Left forelimb (tissue), 1 donor: ENCODE data around the gene CEP112.
"Not testable (repeated sequence)": the region's sequence is repeated elsewhere in the genome, so short reads cannot be mapped to it uniquely, and the experiment has no call there.

ENCODE experiments used
- DNase-seq: peaks from one replicate; pipeline ENCODE4 v3.0.0-alpha.2; 2018; ENCODE audit warnings: low spot score

Gene CEP112

DNA sequence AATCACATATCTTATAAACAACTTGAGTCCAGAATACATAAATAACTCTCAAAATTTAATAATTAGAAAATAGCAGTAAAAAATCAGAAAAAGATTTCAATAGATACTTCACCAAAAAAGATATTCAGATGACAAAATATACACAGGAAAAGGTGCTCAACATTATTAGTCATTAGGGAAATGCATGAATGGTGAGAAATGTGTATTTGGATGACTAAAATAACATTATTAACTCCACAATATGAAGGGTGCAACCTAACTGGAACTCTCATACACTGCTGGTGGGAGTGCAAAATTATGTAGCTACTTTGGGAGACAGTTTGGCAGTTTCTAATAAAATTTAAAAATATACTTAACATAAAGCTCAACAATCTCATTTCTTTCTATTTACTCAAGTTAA, 368.2 kb downstream of the CEP112 start:
- no peak for DNase-seq

DNA sequence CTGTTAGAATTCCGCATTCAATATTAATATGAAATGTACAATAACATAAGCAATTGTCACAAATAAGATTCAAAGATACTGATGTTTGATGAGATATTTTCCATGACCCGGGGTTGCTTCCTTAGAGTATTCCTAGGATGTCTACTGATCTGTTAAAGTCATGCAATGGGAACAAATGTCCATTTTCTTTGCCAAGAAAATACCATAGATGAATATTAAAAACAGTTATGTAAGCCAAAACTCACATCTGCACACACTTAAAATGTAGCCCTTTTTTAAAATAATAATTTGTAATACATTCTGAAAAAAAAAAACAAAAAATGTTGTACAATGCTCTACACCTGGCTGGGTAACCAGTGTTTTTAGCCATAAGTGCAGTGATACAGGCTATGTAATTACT, 371.1 kb downstream of the CEP112 start:
- no peak for DNase-seq

DNA sequence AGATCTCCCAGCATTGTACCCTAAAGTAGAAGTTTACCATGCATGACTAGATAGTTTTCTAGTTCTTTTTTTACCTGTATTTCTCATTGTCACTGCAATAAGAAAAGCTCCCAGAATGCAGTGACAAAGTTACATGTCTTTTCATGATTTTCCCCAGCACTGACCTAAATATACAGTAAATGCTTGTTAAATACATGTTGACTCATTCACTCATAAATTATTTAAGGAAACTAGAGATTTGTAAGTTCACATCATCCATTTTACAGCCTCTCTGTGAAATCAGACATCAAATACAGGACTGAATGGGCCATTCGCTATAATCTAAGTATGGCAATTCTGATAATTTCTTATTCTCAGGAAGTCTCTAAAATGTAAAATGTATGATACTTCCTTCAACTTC, 371.6 kb downstream of the CEP112 start:
- DNase-seq, result no peak

DNA sequence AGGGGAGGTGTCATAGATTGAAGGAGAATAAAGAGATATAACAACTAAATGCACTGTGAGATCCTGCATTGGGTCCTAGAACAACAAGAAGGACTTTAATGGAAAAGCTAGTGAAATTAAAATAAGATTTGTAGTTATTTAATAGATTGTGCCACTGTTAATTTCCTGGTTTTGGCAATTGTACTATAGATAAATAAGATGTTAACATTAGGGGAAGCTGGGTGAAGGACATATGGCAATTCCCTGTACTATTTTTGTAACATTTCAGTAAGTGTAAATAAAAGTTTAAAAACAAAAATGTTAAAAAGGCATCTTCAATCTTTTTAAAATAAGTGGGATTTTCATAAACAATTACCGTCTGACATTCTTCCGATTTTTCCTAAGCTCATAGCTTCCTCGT, 372.1 kb downstream of the CEP112 start:
- DNase-seq, result no peak

DNA sequence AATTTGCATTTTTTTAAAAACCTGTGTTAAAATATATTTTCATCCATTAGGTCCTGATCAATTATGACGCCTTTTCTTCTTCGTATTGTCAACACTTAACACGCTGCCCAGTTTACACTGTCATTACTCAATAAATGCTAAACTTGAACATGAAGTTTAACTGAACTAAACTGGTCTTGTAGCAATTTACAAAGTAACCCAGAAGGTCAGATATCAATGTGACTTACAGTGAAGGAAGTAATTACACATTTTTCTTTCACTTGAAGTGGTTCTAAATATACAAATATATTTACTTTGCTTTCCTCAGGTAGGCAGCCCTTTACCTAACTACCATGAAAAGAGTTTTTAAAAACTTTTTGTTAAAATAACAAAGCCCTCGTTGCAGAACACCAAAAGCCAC, 374.0 kb downstream of the CEP112 start:
- no peak for DNase-seq

DNA sequence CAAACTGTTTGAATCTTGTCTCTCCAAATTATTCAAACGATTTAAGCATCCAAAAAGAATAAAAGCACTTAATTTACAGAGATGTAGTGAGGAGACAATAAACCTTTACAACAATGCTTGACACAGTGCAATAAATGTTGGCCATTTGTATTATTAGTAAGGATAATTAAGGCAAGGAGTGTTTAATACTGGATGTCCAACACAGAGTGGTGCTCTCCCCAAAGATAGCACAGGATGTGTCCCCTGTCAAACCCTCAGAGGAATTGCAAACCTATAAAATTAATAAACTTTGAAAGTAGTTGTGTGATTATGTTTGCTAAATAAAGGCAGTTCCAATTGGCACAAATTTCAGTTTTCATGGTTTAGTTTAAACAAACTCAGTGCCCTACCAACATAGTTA, 377.5 kb downstream of the CEP112 start:
- DNase-seq, result no peak

DNA sequence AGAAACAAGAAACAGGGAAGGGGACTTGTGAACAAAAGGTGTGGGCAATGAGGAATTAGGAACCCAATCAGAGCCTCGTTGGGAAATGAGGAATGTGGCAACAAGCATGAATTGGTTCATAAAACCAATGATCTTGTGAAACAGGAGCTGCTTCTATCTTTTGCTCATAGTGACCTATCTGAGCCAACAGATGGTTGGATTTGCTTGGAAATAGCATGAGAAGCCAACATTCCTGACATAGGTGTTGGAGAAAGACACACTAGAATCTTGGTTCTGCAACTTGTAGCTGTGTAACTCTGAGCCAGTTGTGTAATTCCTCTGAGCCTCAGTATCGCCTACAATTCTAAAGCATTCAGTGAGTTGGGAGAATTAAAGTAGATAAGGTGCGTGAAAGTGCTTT, 378.6 kb downstream of the CEP112 start:
- DNase-seq, result no peak

DNA sequence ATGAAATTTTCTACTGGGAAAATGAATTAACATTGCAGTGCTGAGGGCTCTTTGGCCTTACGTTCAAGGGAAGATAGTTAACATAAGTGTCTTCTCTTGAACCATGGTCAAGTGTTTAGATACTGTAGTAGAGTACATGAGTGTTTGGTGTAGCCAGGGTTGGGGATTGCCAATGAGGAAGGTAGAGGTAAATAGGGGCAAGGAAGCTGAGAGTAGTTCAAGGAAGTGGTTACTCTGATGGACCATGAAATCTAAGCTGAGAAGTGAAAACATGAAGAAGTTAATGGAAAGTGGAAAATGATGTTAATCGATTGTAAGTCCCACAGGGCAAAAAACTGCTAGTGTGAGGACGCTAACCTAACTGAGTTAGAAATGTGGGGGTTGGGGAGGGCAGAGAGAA, 380.9 kb downstream of the CEP112 start:
- no peak for DNase-seq

DNA sequence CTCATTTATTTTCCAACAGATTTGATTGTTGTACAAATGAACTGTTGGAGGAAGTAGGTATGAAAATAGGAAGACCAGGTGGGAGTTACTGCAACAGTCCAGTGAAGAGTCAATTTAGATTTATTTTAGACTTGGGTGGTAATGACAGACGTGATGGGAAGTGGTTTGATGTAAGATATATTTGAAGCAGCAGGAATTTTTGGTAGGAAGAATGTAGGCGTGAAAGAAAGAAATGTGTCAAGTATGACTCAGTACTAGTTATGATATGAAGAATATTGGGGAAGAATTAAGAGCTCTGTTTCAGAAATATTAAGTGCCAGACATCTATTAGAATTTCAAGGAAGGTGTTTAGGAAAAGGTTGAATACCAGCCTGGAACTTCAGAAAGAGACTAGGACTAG, 382.6 kb downstream of the CEP112 start:
- no peak for DNase-seq

DNA sequence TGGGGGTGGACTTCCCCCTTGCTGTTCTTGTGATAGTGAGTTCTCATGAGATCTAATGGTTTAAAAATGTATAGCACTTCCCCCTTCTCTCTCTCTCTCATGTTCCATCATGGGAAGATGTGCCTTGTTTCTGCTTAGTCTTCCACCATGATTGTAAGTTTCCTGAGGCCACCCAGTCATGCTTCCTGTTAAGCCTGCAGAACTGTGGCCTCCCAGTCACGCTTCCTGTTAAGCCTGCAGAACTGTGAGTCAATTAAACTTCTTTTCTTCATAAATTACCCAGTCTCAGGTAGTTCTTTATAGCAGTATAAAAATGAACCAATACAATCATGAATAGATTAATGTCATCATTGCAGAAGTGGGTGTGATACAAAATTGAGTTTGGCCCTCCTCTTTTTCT, 383.4 kb downstream of the CEP112 start:
- DNase-seq, result not testable (repeated sequence)

DNA sequence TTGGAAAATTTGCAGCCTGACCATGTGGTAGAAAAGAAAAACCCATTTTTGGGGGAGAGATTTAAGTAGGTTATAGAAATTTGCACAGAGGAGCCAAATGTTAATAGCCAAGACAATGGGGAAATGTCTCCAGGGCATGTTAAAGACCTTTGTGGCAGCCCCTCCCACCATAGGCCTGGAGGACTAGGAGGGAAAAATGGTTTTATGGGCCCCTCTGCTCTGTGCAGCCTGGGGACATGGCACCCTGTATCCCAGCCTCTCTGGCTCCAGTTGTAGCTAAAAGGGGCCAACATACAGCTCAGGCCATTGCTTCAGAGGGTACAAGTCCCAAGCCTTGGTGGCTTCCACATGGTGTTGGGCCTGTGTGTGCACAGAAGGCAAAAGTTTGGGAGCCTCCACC, 384.6 kb downstream of the CEP112 start:
- no peak for DNase-seq

DNA sequence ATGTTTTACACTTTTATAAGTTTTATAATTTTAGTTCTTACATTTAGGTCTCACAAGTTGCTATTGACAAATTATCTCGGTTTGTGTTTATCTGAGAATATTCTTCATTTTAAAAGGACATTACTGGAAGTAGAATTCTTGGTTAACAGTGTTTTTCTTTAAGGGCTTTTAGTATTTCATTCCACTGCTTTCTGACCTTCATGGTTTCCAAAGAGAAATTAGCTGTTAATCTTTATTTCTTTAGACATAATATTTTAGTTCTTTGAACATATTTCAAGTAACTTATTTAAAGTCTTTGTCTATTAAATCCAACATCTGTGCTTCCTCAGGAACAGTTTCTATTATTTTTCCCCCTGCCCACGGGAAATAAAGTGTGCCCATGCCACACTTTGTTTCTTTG, 390.4 kb downstream of the CEP112 start:
- DNase-seq, result no peak

DNA sequence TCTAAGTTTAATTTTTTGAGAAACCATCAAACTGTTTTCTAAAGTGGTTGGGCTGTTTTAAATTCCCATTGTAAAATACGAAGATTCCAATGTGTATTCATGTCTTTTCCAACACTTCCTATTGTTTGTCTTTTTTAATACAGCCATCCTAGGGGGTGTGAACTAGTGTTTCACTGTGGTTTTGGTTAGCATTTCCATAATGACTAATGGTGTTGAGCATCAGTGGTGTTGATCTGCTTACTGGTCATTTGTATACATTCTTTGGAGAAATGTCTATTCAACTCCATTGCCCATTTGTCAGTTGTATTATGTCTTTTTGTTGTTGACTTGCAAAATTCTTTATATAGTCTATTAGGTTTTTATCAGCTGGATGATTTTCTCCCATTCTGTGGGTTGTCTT, 391.3 kb downstream of the CEP112 start:
- no peak for DNase-seq

DNA sequence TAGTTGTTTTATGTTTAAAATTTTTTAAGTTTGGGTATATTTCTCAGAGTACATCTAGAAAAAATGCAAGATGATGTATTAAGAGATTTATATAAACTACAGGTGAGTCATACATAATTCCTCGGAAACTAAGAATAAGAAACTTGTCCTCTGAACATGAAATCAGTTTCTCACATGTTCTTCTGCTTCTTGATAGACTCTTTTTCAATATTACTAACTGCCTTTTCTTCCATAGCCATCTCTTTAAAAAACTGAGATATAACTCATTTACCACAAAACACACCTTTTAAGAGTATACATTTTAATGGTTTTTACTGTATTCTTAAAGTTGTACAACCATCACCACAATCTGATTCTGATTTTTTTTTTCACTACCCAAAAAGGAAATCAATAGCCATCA, 392.1 kb downstream of the CEP112 start:
- DNase-seq, result no peak

DNA sequence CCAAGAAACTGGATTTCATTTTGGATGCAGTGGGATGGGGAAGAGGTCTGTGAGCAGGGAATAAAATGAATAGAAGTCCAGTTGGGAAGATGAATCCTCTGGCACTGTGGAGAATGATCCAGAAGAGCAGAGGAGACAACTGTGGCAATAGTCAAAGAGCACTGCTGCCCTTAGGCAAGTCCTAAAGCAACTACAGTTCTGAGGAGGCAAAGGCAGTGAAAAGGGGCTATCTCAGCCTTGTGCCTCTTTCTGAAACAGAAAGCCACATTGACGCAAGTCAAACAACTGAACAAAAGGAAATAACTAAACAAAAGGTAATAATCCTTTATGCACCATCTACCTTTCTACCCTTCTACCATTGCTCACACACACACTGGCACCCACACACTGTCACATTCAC, 392.5 kb downstream of the CEP112 start:
- DNase-seq, result no peak

DNA sequence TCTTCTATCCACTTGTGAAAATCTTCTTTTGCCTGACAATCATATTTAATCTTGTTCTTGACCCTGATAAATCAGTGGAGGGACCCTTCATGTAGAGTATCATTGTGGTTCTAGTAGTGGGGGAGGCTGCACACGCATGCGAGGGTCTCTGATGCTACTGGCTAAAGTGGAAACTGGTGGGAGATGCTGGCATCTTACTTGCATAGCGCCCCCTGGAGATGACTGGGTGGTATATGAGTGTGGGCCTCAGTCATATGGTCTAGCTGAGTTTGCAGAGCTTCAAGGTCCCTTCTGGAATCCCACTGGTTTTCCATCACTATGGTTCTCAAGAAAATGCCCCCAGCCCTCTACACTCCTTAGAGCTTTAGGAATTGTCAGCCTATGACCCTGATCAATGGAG, 394.1 kb downstream of the CEP112 start:
- DNase-seq, result no peak

DNA sequence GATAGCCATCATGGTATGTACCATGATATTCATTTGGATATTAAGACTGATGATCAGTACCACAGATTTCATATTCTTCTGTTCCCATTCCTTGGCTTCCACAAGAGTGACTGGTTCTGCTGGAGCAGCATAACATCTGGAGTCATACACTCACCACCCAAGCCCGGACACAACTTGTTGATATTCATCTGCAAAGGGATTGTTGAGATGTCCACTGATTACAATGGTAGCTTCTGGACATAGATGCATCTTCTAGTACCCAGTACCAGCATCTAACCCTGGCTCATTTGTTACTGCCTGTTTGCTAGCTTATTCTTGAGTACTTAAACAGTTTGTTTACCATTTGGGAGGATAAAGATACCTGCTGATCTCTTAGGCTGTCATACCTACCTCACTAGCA, 394.8 kb downstream of the CEP112 start:
- DNase-seq, result no peak

DNA sequence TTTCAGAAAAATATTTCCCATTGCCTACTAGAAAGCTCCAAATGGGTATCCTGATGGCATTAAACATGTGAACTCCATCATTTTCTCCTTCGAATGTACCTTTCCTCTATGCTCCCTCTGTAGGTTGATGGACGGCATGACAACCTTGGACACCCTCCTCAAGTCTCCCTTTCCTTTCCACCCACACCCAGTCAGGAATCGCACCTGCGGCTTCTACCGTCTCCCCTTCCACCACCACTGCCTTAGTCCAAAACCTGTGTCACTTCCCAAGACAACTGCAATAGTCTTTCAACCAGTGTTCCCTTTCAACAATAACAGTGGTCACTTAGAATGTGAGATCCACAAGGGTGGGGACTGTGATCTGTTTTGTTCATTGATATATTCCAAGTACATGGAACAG, 397.4 kb downstream of the CEP112 start:
- no peak for DNase-seq

DNA sequence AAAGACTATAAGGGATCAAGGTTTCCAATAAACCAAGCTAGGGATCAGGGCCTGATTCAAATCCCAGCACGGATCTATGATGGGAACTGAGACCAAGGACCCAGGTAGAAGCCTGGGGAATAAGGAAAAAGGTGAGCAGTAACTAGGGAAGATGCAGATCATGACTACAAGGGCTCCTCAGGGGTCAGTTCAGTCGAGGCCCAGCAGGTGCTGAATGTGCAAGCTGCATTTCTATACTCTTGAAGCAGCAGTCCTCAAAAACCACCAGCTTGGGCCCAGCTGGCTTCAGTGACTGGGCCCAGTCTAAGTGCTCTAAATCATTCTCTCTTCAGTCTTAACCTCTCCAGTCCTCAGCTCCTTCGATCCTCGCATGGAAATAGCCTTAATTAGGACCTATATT, 401.7 kb downstream of the CEP112 start:
- no peak for DNase-seq

DNA sequence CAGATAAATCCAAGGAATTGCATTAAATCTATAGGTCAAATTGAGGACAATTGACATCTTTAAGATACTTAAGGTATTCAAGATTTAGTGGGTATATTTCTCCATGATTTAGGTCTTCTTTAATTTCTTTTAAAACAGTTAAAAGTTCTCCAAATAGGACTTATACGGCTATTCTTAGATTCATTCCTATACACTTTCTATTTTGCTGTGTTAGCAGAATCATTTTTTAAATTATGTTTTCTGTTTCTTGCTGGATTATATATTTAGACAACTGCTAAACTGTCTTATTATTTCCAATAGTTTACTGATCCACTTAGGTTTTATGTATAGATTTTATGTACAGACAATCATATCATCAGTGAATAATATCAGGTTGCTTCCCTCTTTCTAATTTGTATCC, 404.4 kb downstream of the CEP112 start:
- DNase-seq, result no peak

DNA sequence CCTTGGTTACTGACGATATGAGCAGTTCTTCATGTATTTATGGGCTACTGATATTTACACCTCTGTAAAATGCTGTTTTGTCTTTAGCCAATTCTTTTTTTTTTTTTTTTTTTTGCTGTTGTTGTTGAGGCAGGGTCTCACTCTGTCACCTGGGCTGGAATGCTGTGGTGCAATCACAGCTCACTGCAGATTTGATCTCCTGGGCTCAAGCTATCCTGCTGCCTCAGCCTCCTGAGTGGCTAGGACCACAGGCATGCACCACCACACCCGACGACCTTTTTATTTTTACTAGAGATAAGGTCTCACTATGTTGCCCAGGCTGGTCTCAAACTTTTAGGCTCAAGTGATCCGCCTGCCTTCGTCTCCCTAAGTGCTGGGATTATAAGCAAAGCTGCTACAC, 405.5 kb downstream of the CEP112 start:
- no peak for DNase-seq

DNA sequence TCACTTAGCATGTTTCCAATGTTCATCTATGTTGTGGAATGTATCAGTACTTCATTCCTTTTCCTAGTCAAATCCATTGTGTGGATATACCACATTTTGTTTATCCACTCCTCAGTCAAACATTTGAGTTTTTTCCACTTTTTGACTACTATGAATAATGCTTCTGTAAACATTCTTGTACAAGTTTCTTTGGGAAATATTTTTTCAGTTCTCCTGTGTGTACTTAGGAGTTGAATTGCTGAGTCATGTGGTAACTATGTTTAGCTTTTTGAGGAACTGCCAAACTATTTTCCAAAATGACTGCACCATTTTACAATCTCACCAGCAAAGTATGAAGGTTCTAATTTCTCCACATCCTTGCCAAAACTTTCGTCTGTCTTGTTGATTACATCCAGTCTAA, 406.8 kb downstream of the CEP112 start:
- DNase-seq, result no peak

DNA sequence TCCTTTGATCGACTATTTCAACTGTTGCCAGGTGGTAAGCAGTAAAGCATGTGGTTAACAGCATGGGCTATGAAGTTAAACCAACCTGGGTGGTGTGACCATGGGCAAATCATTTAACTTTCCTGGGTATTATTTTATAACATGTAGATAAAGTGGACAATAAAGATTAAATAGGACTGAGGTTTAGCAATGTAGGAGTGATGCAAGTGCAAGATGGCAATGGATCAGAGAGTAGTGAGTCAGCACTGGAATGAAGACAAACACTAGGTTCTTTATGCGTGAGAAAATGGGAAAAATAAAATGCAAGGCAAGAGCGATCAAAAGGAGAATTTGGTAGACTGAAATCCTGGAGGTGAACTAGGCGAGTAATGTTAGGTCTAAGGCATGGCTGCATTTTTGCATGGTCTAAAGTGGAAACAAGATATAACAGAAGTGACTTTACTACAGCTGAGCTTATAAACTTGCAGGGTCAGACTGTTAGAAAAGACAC, 408.0 kb downstream of the CEP112 start:
- no peak for DNase-seq

DNA sequence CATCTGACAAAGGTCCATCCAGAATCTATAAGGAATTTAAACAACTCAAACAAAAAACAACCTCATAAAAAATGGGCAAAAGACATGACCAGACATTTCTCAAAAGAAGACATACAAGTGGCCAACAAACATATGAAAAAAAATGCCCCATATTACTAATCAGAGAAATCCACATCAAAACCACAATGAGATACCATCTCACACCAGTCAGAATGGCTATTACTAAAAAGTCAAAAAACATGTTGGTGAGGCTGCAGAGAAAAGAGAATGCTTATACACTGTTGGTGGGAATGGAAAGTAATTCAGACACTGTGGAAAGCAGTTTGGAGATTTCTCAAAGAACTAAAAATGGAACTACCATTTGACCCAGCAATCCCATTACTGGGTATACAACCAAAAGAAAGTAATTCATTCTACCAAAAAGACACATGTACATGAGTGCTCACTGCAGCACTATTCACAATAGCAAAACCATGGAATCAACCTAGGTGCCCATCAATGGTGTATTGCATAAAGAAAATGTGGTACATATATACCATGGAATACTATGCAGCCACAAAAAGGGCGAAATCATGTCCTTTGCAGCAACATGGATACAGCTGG, 409.7 kb downstream of the CEP112 start:
- not testable (repeated sequence) for DNase-seq

DNA sequence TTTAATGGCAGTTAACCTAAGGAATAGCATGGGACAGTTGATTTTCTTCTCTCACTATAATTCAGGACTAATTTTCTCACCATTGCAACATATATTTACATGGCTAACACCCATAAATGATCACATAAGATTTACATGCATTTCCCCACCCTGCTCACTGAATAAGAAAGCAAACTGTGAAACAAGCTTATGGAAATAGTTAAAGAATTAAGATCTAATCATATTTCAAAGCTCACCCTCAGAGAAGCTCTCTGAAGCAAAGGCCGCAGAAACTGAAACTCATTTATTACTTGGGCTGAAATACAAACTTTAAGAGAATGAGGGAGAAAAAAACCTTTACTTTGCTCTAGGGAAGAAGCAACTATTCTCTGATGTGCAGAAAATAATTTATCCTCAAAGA, 411.8 kb downstream of the CEP112 start:
- DNase-seq, result no peak
